Transverse colon (tissue), 4 donors: ENCODE results near the gene PVALEF. TPM values are rescaled to one million over a fixed set of nuclear protein-coding genes. Genes with fewer than 3 reads are reported as not detected.

Source experiments
- DNase-seq: peaks from one replicate; pipeline ENCODE4 v3.0.0-alpha.2; 2019
- H3K27ac ChIP-seq, 4 donors: fragments of 200-600 bp; sonication (generic); 2 replicates each; pipeline ENCODE4 v1.5.1; 2016 to 2018; ENCODE audit warnings: inconsistent platforms in 4 of 4
- H3K27me3 ChIP-seq: fragments of 200-600 bp; sonication (generic); 2 replicates; pipeline ENCODE4 v1.5.1; 2017; ENCODE audit warnings: inconsistent platforms
- H3K36me3 ChIP-seq, 4 donors: fragments of 200-600 bp; sonication (generic); 2 replicates each; pipeline ENCODE4 v1.5.1; 2017 to 2019; ENCODE audit warnings: inconsistent platforms in 4 of 4
- H3K4me1 ChIP-seq, 4 donors: fragments of 200-600 bp; sonication (generic); 2 replicates each; pipeline ENCODE4 v1.5.1; 2017 to 2020; ENCODE audit warnings: inconsistent platforms in 4 of 4
- H3K4me3 ChIP-seq, 4 donors: fragments of 200-600 bp; sonication (generic); 1 replicate in 1 of 4; 2 replicates in 3 of 4; pipeline versions ENCODE4 v1.5.1 to v1.6.1; 2017 to 2019; ENCODE audit warnings: inconsistent platforms in 4 of 4
- H3K9me3 ChIP-seq, 2 donors: fragments of 200-600 bp; sonication (generic); 2 replicates each; pipeline ENCODE4 v1.5.1; 2017 to 2019; ENCODE audit warnings: inconsistent platforms in 2 of 2
- CTCF ChIP-seq, 5 experiments: fragments of 200-600 bp in 3 of 5; fragments of 450-650 bp in 2 of 5; sonication (generic) in 3 of 5; IDR thresholded peaks; 1 replicate in 2 of 5; 2 replicates in 3 of 5; pipeline ENCODE4 v1.5.1; 2016 to 2017; ENCODE audit warnings: antibody characterized with exemption in 5 of 5, inconsistent platforms in 3 of 5, mild to moderate bottlenecking in 2 of 5, moderate library complexity in 1 of 5
- EP300 ChIP-seq: sonication (generic); formaldehyde crosslinking; IDR thresholded peaks from one replicate; pipeline ENCODE4 v1.6.1; 2017; ENCODE audit warnings: antibody characterized with exemption, low read depth
- POLR2A ChIP-seq: fragments of 450-650 bp; IDR thresholded peaks from one replicate; pipeline ENCODE4 v1.6.1; 2016; ENCODE audit warnings: antibody characterized with exemption, mild to moderate bottlenecking, moderate library complexity
- POLR2AphosphoS5 ChIP-seq, 3 donors: sonication (generic); formaldehyde crosslinking; IDR thresholded peaks; one replicate each; pipeline ENCODE4 v1.6.1; 2016; ENCODE audit warnings: antibody characterized with exemption in 3 of 3
- WGBS, 2 donors: methylation state at CpG; one replicate each; pipeline ENCODE4 v1.1.5; 2018; ENCODE audit warnings: low coverage in 1 of 2; 5-methylcytosine and 5-hydroxymethylcytosine counted together
- in situ Hi-C, 4 donors: fragments of 200-750 bp; cut with MboI; loops; one replicate each; pipeline versions ENCODE4 v1.15.0 to v1.15.1; 2017; ENCODE audit warnings: low sequenced_read_pairs in 3 of 4, low pct_ligation_motif_present in 1 of 4, low pct_unique_long_range_greater_than_20kb in 1 of 4
- intact Hi-C: fragments of 100-400 bp; cut with DNase I; formaldehyde crosslinking; loops from one replicate; pipeline ENCODE4 v1.15.1; 2023; ENCODE audit warnings: low total_unique reads
- total RNA-seq, 4 donors: library from RNA; depleted of rRNA; stranded (reverse); fragments of >200 nt; gene quantifications; one replicate each; pipeline ENCODE4 v1.1.0, GENCODE V29; 2016

PVALEF gene
- total RNA-seq, 4 donors from 2014 or later, result not detected

GRCh38 chr17:81202318-81202717 is 37.0 kb downstream of the PVALEF start:
- in situ Hi-C loops (no loop called here), intact Hi-C loops (no loop called here)
- Histone ChIP-seq H3K27ac (no peak overlapping the region), H3K4me3 (no peak overlapping the region), H3K4me1 (no peaks in the 10 kb centered on the region), H3K9me3 (no peaks in the 10 kb centered on the region), H3K27me3 (no peaks in the 10 kb centered on the region), H3K36me3 (no peaks in the 10 kb centered on the region)
- WGBS, 2 donors, result 95% methylated on average over 10 of the region's 10 CpGs; no CpG with 5 or more reads in 1 of the 2 donors
- TF ChIP-seq POLR2AphosphoS5 (IDR thresholded peaks at IDR 0.05), result no peak
- no peak for TF ChIP-seq EP300
- TF ChIP-seq CTCF (IDR thresholded peaks at IDR 0.05), result no peak
- no peak for TF ChIP-seq POLR2A
- no peak for DNase-seq

- WGBS, 2 donors, result 93% methylated on average over 20 of the region's 20 CpGs; no CpG with 5 or more reads in 1 of the 2 donors
- intact Hi-C loops (no loop called here), in situ Hi-C loops (no loop called here)
- Histone ChIP-seq H3K9me3 (no peaks in the 10 kb centered on the region), H3K4me1 (no peaks in the 10 kb centered on the region), H3K27me3 (no peaks in the 10 kb centered on the region), H3K27ac (no peak overlapping the region), H3K36me3 (no peaks in the 10 kb centered on the region), H3K4me3 (no peak overlapping the region)
- TF ChIP-seq POLR2AphosphoS5 (IDR thresholded peaks at IDR 0.05) (no peak), EP300 (no peak), POLR2A (no peak), CTCF (IDR thresholded peaks at IDR 0.05) (no peak)
- no peak for DNase-seq
Observed at GRCh38 chr17:81203136-81203535, 37.8 kb downstream of the PVALEF start.

- WGBS, 2 donors, result 43% methylated on average over 10 of the region's 10 CpGs; no CpG with 5 or more reads in 1 of the 2 donors
- no peaks in the 10 kb centered on the region for H3K4me1 ChIP-seq
- in situ Hi-C loops (no loop called here), intact Hi-C loops (no loop called here)
- no peak for DNase-seq
- no peak overlapping the region for H3K4me3 ChIP-seq
- no peaks in the 10 kb centered on the region for H3K27me3 ChIP-seq
- TF ChIP-seq POLR2AphosphoS5 (IDR thresholded peaks at IDR 0.05) (peak in 1 of 3 donors; percentile 43), POLR2A (no peak)
- no peaks in the 10 kb centered on the region for H3K36me3 ChIP-seq
- no peaks in the 10 kb centered on the region for H3K9me3 ChIP-seq
- H3K27ac ChIP-seq, result no peak overlapping the region
Observed at GRCh38 chr17:81204578-81204977, 39.3 kb downstream of the PVALEF start.

- H3K9me3 ChIP-seq, result no peaks in the 10 kb centered on the region
- 84 to 100% methylated on average over 1 to 4 of the region's 4 CpGs for WGBS, 2 donors
- H3K4me1 ChIP-seq, result no peaks in the 10 kb centered on the region
- no peaks in the 10 kb centered on the region for H3K36me3 ChIP-seq
- in situ Hi-C loops, result no loop called here
- H3K27ac ChIP-seq, result no peak overlapping the region
- no peak for TF ChIP-seq CTCF (IDR thresholded peaks at IDR 0.05)
- no peak for TF ChIP-seq EP300
- no peak for TF ChIP-seq POLR2AphosphoS5 (IDR thresholded peaks at IDR 0.05)
- TF ChIP-seq POLR2A, result no peak
- no peak overlapping the region for H3K4me3 ChIP-seq
- DNase-seq, result no peak
- intact Hi-C loops, result no loop called here
- H3K27me3 ChIP-seq, result no peaks in the 10 kb centered on the region
Observed at GRCh38 chr17:81206166-81206565, 40.9 kb downstream of the PVALEF start.

GRCh38 chr17:81206657-81207056 is 41.4 kb downstream of the PVALEF start:
- intact Hi-C loops (no loop called here), in situ Hi-C loops (no loop called here)
- no peak for DNase-seq
- Histone ChIP-seq H3K4me3 (no peak overlapping the region), H3K9me3 (no peaks in the 10 kb centered on the region), H3K36me3 (no peaks in the 10 kb centered on the region), H3K27me3 (no peaks in the 10 kb centered on the region), H3K4me1 (no peaks in the 10 kb centered on the region), H3K27ac (no peak overlapping the region)
- 98% methylated on average over 12 of the region's 12 CpGs; no CpG with 5 or more reads in 1 of the 2 donors for WGBS, 2 donors
- TF ChIP-seq POLR2AphosphoS5 (IDR thresholded peaks at IDR 0.05), result no peak
- TF ChIP-seq CTCF (IDR thresholded peaks at IDR 0.05), result no peak
- TF ChIP-seq EP300, result no peak
- TF ChIP-seq POLR2A, result no peak
